M059J (cell line): ENCODE results near the gene MRPS34. TPM values are rescaled to one million over a fixed set of nuclear protein-coding genes. Genes with fewer than 3 reads are reported as not detected.
"Not testable (repeated sequence)": the region's sequence is repeated elsewhere in the genome, so short reads cannot be mapped to it uniquely, and the experiment has no call there.

Source experiments
- DNase-seq: peaks from one replicate; pipeline ENCODE4 v3.0.0-alpha.2; 2012; ENCODE audit warnings: low read depth
- total RNA-seq: library from RNA; depleted of rRNA; stranded (reverse); fragments of >200 nt; shearing (Covaris generic); gene quantifications from 2 replicates; pipeline ENCODE4 v1.2.3, GENCODE V29; 2014

Gene MRPS34
- total RNA-seq, 1 experiment from 2014 or later, result 133 TPM

GRCh38 chr16:1754204-1754603, 18.7 kb downstream of the MRPS34 start:
- DNase-seq, result no peak

DNA sequence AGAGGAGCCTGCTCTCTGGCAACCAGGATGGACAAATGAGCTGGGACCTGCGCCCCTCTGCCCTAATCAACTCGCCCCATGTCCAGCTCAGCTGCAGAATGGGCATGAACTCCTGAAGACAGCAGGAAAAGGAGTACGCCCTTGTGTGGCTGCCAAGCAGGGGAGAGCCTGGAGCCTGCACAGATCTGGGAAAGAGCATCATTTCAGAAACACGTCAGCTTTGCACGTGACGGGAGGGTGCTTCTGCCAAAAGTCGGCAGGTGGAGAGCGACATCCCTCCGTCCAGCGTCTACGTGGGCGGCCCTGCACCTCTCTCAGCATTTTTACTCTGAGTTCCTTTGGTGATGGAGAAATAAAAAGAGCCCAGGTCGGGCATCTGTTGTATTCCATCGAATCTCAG, 20.1 kb downstream of the MRPS34 start:
- DNase-seq, result no peak

GRCh38 chr16:1751946-1752345, 21.0 kb downstream of the MRPS34 start:
- no peak for DNase-seq

DNA sequence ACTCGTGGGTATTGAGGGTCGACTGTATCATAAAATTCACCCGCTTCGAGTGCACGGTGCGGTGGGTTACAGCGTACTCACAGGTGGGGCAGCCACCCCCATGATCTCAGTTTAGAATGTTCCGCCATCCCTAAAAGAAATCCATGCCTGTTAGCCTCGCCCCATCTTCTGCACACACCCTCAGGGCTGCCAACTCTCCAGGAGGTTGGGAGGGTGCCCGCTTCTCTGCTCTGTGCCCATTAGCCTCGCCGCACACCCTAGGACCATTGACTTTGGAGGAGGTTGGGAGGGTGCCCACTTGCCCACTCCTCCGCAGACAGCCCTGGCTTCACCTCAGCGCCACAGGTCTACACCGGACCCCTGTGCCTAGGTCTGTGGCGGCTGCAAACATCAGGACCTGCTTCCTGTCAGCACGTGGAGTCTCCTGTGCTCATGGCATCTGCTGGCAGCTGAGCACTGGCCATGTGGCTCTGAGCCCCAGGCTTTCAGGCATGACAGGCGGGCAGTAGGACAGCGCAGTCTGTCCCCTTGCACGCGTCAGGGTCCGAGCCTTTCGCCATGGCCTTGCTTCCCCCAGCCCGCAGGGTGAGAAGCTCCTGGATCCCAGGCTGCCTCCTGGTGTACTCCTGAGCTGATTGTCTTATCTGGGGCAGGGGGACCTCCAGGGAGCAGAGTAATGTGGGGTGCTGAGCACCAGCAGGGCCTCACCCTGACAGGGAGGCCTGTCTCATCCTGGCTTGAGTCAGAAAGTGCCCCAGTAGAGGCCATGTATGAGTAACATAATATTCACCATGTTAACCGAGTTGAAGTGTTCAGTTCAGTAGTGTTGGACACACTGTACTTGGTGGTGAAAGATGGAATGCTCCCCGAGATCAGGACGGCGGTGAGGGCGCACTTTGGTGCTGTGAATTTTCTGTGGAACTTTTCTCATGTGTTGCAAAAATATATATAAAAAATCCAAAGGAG, 23.5 kb downstream of the MRPS34 start:
- peak; percentile 23 for DNase-seq

- DNase-seq, result no peak
These were observed 25.0 kb downstream of the MRPS34 start for GRCh38 chr16:1747934-1748333.

GRCh38 chr16:1746693-1747195, 26.2 kb downstream of the MRPS34 start:
- DNase-seq, result peak; percentile 84

DNA sequence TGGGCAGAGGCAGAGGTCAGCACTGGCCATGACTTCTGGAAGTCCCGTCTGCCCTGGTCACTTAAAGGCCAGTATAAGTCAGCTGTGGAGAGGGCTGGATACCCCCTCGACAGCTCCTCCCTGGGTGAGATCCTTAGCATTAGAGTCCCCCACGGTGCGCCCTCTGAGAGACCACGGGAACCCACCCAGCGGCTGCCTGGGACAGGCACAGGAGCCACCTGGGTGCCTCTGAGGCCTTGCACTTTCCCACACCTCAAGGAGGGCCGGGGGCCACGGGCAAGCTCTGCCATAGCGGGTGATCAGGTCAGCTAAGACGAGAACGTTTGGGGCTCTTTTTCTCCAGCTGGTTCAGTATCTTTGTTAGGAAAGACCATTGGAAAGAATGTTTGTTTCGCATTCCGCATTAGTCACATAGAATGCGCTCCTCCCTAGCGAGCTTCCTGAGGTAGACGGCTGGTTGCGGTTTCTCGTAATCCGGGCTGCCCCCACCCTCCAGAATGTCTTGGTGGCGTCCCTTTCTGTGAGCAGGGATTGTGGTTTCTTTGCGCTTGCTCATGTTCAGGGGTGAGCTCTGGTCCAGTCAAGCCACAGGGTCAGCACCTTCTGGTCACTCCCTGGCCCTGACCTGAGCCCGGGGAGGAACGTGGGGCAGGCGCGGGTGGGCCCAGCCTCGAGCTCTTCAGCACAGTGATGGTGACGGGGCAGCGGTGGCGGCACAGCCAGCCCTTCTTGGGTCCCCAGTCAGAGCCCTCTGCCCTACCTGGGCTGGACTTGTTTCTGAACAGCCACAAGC, 26.8 kb downstream of the MRPS34 start:
- DNase-seq, result peak; percentile 98

DNA sequence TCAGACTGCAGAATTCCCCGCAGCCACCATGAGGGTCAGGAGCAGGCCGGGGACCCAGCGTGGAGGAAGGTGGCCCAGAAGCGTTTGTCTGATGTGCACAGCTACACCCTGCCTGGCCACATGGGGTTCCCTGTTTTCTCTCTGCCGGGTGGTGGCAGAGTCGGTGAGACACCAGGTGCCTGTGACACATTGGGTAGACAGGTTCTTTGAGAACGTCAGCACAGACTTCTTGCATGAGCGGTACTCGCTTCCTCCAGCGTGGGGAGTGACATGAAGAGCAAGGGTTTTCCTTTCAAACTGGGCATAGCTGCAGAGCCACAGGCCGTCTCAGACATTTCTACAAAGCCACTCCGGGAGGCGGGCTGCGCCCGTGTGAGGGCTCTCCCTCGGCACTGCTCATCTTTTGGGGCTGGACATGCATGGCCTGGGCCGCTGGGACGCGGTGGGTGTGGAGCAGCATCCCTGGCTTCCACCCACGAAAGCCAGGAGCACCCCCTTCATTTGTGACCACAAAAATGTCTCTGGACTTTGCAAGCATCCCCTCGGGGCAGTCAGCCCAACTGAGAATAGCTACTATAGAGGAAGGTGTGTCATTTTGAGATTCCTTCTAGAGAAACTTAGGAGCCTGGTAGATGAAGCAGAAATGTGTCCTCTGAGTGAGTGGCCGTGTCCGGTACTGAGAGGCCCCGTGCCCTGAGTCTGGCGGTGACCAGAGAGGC, 27.6 kb downstream of the MRPS34 start:
- DNase-seq, result peak; percentile 98

DNA sequence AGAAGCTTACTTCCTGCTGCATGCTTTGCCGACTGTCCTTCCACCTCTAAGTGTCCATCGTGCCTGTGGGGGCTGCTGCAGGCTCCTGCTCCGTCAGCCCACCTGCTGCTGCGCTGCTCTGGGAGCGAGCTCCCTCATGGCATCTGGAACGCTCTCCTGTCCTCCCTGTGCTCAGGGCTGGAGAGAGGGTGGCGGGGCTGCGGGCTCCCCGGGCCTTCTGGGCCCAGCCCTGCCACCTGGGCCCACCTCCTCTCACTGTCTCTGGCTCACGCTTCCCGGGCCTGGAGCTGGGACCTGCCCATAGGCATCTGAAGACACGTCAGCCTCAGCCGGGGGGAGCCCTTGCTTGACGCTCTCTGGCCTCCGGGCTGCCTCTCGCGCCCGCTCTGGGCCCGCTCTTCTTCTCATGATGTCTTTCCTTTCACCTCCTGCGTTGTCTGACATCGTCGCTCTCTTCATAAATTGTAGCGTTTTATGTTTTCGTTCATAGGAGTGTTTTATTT, 28.5 kb downstream of the MRPS34 start:
- DNase-seq, result no peak

DNA sequence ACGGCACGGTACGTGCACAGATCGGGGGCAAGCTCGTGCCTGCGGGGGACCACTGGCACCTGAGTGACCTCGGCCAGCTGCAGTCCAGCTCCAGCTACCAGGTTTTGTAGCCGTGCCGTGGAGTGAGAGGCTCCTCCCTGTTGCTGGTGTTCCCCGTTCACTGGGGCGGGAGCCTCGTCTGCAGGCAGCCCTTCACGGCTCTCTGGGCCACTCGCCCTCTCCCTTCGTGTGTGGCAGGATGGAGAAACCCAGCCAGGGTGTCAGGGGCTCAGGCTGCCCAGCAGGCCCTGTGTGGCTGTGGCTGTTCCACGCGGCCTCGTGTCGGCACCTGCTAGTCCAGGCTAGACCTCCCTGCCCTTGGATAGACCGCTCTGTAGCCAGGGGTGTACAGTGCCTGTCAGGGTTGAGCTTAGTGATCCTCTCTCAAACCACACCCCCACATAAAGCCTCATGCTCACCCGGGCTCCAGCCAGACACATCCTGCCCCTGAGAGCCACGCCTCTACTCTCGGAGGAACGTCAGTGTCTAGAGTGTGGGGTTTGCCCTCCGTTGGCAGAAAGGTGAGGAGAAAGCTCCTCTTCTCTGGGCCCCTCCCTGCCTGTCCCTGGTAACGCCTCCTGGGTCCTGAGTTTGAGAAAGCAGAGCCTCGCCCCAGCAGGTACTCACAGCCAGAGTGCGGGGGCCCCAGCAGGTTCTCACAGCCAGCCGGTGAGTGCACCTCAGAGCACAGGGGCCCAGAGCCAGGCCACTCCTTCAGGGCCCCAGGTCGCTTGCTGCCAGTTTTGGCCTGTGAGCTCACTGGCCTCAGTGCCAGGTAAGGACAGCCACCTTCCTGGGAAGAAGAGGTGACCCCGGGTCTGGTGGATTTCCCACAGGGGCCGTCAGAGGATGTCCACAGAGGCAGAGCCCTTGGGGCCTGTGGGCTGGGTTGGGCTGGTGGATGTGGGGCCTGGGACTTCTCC, 29.3 kb downstream of the MRPS34 start:
- no peak for DNase-seq

- DNase-seq, result no peak
These were observed 31.3 kb downstream of the MRPS34 start for GRCh38 chr16:1741553-1742165.

DNA sequence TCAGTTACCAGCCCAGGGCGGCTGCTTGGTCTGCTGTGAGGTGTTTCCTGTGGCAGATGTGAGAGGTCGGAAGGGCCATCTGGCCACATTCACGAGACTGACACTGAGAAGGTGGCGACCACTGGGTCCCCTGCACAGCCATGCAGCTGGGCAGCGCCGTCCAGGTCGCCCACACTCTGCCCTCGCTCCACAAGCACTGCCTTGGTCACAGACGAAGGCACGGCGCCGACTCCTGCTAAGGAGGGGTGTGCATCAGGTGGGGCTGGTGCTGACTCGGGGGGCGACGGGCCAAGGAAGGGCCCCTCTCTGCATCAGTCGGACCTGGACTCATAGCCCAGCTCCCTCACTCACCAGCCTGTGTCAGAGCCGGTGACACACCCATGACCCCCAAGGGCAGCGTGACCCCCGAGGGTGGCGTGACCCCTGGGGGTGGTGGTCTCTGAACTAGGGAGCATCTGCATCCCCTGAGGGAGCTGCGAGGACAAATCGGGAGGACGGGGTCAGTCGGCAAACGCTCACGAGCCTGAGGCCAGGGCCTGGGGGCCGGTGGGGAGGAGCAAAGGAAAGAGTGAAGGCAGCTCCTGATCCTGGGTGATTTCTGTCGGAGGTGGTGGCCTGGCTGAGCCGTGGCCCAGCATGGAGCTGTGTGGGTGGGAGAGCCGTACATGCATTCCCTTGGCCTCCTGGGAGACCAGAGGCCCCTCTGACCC, 32.0 kb downstream of the MRPS34 start:
- no peak for DNase-seq

DNA sequence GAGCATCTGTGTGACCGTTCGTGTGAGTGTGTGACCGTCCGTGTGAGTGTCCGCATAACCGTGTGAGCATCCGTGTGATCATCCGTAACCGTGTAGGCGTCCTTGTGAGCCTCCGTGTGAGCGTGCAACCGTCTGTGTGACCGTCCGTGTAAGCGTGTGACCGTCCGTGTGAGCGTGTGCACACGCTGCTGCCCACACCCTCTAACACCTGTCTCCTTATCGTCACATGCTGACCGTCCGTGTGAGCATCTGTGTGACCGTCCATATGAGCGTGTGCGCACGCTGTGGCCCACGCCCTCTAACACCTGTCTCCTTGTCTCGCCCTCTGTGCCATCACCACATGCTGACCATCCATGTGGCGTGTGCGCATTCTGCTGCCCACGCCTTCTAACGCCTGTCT, 32.7 kb downstream of the MRPS34 start:
- no peak for DNase-seq

DNA sequence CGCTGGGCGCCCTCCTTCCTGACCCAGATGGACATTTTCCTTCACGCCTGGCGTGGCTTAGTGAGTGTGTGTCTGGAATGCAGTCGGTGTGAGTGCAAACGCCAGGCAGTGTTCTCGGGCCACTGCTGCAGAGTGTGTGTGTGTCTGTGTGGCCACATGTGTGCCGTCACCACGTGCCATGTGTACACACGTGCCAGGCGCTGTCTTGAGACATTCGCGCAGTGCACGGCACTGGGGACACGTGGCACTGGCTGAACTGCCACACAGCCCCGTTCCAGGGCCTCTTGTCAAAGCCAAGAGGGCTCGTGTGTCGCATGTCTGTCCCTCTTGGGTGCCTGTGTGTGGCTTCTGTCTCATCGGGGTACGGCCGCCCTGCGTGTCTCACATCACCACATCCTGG, 38.1 kb downstream of the MRPS34 start:
- no peak for DNase-seq

GRCh38 chr16:1734123-1734522, 38.8 kb downstream of the MRPS34 start:
- no peak for DNase-seq

DNA sequence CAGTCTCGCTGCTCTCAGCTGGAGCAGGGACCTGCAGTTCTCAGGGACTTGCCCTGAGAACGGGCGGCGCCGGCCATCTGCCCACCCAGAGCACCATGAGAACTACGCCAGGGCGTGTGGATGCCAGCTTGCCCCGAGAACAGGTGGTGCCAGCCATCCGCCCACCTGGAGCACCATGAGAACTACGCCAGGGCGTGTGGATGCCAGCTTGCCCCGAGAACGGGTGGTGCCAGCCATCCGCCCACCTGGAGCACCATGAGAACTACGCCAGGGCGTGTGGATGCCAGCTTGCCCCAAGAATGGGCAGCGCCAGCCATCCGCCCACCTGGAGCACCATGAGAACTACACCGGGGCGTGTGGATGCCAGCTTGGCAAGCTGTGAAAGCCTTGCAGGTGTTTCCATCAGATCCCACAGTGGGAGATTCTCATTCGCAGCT, 40.4 kb downstream of the MRPS34 start:
- DNase-seq, result not testable (repeated sequence)

- DNase-seq, result no peak
These were observed 40.9 kb downstream of the MRPS34 start for GRCh38 chr16:1732071-1732470.

DNA sequence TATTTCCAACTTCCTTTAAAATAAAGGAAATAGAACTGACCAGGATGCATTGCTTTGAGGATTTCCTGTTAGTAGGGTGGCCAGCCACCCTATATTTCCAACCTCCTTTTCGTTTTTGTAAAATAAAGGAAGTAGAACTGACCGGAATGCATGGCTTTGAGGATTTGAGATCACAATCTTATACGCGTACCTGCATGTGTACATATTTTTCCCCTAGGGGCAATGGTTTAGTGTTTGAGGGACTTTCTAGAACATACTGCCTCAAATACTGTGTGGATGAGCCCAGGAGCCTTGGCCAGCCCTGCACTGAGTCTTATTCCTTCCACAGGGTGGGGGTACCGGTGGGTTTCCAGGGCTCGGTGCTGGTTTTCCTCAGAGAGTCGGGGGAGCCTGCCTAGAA, 41.3 kb downstream of the MRPS34 start:
- DNase-seq, result no peak

GRCh38 chr16:1731073-1731472, 41.9 kb downstream of the MRPS34 start:
- no peak for DNase-seq
